Activated gamma-delta T cell treated with anti-CD3 and anti-CD28 coated beads, Interleukin-2, amount 50 U/mL, for 16 hours (primary cell): Measurements from ENCODE around the gene STOML3.
"Not testable (repeated sequence)": the region's sequence is repeated elsewhere in the genome, so short reads cannot be mapped to it uniquely, and the experiment has no call there.

ENCODE experiments used
- DNase-seq: peaks from one replicate; pipeline ENCODE4 v3.0.0-alpha.2; 2020; ENCODE audit warnings: low read depth

STOML3 gene, protein sequence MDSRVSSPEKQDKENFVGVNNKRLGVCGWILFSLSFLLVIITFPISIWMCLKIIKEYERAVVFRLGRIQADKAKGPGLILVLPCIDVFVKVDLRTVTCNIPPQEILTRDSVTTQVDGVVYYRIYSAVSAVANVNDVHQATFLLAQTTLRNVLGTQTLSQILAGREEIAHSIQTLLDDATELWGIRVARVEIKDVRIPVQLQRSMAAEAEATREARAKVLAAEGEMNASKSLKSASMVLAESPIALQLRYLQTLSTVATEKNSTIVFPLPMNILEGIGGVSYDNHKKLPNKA

DNA sequence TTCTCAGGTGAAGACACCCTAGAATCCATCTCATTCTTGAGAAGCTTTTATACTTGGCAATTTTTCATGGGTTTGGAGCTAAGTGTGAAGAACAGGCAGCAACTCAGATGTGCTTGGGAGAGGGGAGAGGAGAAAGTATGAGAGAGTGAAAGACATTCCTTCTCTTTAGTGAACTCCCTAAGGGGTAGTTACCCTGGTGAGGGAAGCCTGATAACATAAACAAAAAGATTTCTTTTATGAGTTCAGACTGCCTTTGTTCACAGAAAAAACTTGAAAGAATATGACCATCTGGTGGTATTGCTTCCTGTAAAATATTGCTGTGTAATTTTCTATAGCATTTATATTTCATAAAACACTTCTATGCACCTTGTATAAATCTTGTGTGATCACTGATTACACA is at the start of gene STOML3:
TSS of gene STOML3 (minus strand) at position 139 of the 400 bp plus-strand sequence. CDS start at position 29, 110 bp downstream.
- DNase-seq, result no peak

DNA sequence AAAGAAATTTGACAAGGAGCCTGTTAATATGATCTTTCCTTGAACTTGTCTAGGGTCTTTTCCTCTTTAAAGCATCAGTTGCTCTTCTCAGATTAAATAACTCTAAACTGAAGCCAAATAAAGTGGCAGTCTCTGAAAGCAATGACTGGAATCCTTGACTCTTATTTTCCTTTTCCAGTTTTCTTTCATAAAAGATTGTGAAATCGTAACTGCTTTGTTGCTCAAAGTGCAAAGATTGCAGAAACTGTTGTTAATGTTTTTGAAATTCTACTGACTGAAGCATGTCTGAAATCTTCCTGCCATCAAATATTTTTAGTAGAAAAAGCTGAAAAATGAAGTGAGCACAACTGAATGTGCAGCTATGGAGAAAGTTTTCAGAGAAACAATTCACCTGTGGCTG is 49.6 kb upstream of the STOML3 start:
- no peak for DNase-seq

GRCh38 chr13:39039041-39039440 is 48.4 kb upstream of the STOML3 start:
- no peak for DNase-seq

GRCh38 chr13:39038569-39039030 is 48.0 kb upstream of the STOML3 start:
- peak; percentile 36 for DNase-seq

GRCh38 chr13:39037880-39038568 is 47.4 kb upstream of the STOML3 start, which contains the start of the genes NHLRC3 and PROSER1:
Gene NHLRC3 (plus strand): TSS chr13:39038456. CDS start chr13:39038640, 184 bp downstream.
Gene PROSER1 (minus strand): TSS chr13:39038089. CDS start chr13:39037242, 847 bp downstream.
- peak; percentile 77 for DNase-seq

GRCh38 chr13:39037410-39037879 is 46.8 kb upstream of the STOML3 start:
- peak; percentile 1 for DNase-seq

DNA sequence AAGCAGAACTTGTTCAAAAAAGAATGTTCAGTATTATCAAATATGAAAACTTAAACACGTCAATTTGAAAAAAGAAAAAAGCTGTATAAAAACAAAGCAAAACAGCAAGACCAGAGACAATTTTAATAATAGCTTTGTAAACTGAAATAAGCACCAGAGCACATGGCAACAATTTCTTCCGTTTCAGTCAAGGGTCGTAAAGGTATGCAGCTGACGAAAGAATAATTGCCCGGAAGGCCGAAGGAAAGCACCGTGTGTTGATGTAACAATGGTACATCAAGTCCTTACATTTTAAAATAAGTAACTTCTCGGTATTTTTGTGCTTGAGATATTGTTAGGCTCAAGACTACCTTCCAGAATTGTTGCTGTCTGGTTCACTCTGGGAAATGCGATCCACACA is 45.6 kb upstream of the STOML3 start:
- no peak for DNase-seq

- no peak for DNase-seq
These were observed 45.2 kb upstream of the STOML3 start for GRCh38 chr13:39035799-39036198.

GRCh38 chr13:39035204-39035603 is 44.6 kb upstream of the STOML3 start:
- DNase-seq, result no peak

DNA sequence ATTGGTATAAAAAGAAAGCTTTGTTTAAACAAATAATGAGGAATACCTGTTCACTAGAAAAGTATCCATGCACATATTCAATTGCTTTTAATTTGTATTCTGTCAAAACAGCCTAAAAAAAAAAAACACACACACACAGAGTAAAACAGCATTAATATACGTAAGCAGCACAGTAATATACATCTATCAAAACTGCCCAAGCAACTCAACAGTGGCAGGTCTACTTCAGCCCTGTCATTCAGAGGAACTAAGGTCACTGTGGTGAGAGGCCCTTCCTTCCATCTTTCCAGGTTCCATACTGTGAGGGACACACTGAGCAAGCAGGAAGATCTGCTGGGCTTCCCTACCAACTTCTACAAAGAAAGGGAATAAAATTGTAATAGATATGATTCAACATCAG is 43.5 kb upstream of the STOML3 start:
- DNase-seq, result no peak

- DNase-seq, result no peak
These were observed 41.5 kb upstream of the STOML3 start for GRCh38 chr13:39032150-39032549.

DNA sequence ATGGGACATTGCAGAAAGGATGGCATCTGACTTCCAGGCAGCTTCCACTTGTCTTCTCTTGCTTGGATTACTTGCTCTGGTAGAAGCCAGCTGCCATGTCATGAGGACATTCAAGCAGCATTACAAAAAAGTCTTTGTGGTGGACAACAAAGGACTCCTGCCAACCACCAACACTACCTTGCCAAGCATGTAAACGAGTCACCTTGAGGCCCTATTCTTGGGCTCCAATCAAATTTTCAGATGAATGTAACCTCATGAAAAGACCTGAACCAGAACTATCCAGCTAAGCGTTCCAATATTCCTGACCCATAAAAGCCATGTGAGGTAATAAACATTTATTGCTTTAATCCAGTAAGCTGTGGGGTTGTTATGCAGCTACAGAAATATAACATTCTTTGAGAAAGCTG is 34.8 kb upstream of the STOML3 start:
- no peak for DNase-seq

GRCh38 chr13:39023761-39024160 is 33.1 kb upstream of the STOML3 start:
- DNase-seq, result no peak

DNA sequence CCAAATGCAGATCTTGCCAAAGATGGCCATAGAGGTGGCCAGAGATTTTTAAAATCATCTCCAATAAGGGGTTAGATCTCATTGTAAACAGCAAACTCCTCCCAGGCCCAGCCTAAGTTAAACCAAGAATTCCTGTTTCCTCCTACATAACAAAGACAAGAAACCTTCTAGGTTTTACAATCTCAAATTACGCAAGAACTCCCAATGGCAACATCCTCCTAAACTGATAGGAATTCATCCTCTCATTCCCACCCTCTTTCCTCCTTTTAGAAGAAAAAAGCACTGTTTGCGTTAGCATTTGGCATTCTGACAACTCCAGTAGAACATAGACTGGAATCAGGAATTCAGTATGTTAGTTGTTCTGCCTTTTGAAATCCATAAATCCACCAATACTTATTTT is 32.7 kb upstream of the STOML3 start:
- no peak for DNase-seq

GRCh38 chr13:39020853-39021462 is 30.3 kb upstream of the STOML3 start:
- DNase-seq, result no peak

DNA sequence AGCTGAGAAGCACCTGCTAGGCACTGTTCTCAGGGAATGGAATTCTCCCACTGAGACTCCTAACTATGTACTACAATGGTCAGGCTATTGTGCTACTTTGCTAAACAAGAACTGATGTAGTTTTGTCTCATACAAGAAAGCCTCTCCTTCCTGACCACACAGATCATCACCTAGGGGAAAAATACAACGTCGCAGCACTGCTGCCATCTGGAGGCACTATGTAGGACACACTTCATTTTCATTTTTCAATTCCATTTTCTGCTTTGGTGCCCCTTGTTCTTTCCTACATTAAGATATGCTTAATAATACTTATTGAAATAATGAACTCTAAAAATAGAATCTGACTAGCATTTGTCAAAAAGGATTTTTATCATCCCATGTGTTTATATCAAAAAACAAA is 26.2 kb upstream of the STOML3 start:
- DNase-seq, result no peak

- no peak for DNase-seq
These were observed 25.5 kb upstream of the STOML3 start for GRCh38 chr13:39016087-39016486.

DNA sequence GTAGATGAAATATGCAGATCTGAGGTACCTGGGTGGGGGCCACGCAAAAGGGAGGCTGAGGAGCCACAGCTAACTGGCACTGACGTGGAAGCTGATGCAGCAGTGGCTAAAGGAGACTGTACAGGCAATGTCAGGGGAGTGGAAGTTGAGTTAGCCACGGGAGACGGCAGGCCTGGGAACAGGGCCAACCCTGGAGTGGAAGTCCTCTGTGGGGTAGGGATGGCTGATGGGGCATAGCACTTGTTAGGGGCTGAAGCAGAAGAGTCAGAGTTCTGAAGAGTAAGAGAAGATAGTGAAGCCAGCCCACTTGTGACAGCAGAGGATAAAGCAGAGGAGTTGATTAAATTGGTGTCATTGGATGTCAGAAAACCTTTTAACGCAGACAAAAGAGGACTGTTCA is 22.8 kb upstream of the STOML3 start:
- no peak for DNase-seq

- DNase-seq, result no peak
These were observed 22.0 kb upstream of the STOML3 start for GRCh38 chr13:39012608-39013007.

GRCh38 chr13:39006371-39007111 is 15.9 kb upstream of the STOML3 start:
- DNase-seq, result not testable (repeated sequence)

- DNase-seq, result no peak
These were observed 8.1 kb upstream of the STOML3 start for GRCh38 chr13:38998739-38999138.

GRCh38 chr13:38993381-38993780 is 2.8 kb upstream of the STOML3 start:
- DNase-seq, result no peak
